ENCODE data around the gene PRR15L.
A peak's percentile ranks its signal among the peaks of the same experiment; 100 is the strongest.

PRR15L gene

DNA sequence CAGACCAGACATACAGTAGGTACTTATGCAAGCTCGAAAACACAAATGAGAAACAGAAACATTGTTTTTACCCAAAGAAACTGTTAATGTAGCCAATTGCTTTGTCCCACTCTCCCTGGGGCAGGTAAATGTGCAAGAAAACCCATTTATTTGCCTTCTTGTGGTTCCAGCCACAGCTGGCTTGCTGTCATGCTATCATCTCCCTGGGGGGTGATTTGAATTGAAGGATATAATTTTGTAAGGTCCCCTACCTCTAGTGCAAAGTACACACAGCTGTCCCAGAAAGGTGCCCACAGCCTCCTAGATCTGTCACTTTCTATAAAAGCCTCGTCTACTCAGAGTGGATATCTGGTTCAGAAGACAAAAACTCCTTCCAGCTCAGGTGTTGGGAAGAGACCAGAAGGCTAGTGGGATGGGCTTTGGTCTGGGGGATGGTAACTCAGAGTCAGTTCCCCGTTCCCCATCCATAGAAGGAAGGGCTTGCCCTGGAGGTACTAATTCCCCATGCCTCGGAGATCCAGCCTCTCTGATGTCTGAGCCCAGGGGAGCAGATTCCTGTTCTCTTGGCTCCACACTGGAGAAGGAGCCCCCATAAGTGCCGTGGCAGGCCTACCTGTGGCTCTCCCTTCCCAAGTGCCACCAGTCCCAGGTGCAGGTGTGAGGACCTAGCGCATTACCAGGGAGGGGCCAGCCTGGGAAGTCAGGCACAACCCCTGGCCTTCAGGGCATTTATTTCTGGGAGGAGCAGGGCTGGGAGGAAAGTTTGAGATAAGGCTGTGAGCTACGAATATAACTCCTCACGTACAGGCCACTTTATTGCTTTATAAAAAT is 2.4 kb upstream of the PRR15L start:
- DNase-seq (ENCODE audit: low read depth): no peak

DNA sequence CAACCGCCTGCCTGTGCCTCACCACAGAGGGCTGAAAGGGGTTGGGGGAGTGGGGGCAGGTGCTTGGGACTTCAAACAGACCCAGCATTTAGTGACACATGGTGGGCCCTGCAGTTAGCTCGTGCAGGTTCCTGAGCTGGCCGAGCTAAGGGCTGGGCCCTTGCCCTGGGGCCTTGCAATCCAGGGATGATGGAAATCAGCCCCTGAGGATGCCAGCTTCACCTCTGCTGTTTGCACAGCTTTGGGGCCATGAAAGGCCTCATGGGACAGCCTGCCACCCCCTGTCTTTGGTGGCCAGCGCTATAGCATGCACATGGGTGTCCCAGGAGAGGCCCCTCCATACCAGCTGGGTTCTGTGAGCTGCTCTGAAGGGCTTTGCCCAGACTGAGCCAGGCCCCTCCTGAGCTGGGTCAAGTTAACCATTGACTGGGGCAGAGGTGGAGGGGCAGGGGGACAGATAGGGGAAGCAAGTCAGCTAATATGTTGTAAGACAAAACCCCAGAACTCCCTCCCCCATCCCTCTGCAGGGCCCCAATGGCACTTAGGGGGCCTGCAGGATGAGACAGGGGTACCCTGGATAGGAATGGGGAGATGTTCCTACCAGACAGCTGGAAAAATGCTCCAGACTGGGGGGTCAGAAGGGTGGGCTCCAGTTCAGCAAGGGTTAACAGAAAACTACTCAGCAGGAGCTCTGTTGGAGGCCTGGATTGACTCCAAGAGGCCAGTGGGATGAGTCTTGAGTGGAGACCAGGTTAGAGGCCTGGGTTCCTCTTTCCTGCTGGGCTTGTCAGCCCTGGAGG is 692 bp downstream of the PRR15L start:
- DNase-seq (ENCODE audit: low read depth): no peak

DNA sequence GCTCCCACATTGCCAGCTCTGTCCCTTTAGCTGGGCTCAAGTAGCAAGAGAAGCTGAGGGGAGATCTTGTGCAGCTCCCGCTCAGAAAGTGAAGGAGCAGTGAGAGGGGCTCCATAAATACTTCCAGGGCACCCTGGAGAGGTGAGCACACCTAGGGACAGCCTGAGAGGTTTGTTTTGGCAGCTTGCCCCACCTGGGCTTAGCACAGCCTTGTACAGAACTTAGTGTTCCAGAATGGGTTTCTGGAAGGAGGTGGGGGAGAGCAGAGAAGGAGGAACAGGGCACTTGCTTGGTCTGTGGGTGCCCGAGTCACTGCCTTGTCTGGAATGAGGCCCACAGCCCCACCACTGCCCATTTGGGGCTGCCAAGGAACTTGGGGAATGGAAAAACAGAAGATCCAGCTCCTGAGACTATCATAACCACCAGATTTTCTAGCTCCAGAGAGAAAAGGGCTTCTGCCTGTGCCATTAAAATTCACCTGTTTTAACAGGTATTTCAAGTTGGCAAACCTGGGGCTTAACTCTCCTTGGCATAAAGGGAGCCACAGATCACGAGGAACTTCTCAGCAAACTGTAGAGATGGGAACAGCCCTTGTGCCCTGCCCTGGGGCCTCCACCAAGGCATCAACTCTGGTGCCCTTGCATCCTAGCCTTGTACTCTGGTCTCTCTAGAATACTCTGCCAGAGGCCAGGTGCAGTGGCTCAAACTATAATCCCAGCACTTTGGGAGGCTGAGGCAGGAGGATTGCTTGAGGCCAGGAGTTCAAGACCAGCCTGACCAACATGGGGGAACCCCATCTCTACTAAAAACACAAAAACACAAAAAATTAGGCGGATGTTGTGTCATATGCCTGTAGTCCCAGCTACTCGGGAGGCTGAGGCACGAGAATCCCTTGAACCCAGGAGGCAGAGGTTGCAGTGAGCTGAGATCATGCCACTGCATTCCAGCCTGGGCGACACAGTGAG is 1.9 kb downstream of the PRR15L start:
- no peak for DNase-seq (ENCODE audit: low read depth)

DNA sequence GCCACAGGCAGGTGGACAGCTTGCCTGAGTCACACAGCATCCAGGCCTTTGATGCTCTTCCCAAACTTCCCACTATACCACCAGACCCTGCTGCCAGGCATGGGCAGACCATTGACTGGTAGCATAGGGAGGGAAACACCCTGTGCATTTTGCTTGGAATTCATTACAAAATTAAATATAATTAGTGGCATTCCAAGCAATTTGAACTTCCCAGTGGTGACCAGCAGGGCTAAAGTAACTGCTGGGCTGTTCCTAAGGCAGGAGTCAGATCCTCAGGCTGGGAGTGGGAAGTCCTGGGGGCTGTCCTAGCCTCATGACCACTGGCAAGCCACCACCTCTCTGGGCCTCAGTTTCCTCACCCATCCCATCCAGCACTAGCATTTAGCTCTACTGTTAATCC is 3.8 kb downstream of the PRR15L start:
- DNase-seq (ENCODE audit: low read depth): no peak

DNA sequence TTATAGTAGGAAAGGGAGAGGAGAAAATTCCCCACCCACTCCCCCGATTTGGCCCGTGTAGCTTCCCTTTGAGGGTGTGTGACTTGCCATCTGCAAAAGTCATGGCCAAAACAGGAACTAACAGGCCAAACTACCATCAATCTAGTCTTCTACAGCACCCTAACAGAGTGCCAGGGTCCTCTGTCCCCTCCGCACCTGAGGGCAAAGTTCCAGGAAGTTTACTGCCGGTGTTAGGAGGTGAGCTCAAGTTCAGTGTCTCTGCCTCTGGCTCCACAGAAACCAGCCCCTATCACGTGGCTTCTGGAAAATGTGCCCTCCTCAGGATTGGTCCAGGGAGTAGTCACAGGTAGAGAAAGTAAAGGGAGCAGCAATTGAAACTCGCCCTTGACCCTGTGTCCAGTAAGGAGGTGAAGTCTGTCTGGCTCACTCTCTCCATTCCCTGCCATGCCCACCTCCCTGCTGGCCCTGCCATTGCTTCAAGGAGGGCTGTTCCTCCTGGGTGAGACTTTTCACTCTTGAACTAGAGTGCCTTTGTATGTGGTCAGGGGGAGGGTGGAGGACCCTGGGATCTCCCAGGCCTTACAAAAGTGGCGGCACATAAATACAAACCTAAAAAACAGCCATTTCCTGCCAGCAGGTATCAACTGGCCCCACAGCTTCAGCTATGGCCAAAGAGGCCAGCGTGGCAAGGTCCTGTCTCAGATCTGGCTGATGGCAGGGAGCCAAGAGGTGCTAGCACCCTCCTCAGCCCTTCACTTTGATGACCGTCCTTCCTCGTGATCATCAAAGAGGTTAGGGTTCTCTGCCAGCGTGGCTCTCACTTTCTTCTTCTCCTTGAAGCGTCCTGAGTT is 5.3 kb downstream of the PRR15L start:
- DNase-seq (ENCODE audit: low read depth): no peak

DNA sequence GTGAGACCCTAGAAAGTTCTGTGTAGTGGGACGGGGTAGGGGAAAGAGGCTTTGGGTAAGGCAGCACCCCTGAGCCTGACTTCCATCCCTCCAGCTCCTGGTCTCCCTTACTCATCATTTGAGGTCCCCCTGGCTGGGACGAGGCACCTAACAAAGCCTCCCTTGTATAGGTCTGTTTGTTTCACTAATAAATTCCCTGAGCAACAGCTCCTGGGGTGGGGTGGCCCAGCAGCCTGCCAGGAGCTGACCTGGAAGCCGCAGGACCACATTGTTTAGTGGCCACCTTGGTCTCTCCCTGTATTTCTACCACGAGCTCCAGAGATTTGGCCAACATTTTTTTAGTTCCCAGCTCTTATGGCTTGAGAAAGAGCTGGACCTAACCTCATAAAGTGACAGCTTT is 7.2 kb downstream of the PRR15L start:
- no peak for DNase-seq (ENCODE audit: low read depth)

DNA sequence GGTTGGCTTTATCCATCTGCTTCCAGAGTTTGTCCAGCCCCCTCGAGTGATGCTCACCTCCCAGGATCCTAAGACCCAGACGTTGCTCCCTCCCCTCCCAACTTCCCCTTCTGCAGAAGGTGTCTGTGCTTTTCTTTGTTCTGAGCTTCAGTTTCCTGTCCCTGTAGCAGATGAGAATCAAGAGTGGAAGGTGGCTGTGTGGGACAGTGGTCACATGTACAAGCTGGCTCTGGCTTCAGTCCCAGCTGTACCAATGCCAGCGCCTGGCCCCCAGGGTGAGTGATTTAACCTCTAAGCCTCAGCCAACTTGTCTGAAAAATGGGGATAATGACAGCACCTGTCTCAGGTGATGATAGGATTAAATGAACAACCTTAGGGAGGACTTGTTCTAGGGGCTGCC is 7.7 kb downstream of the PRR15L start:
- DNase-seq (ENCODE audit: low read depth): no peak

DNA sequence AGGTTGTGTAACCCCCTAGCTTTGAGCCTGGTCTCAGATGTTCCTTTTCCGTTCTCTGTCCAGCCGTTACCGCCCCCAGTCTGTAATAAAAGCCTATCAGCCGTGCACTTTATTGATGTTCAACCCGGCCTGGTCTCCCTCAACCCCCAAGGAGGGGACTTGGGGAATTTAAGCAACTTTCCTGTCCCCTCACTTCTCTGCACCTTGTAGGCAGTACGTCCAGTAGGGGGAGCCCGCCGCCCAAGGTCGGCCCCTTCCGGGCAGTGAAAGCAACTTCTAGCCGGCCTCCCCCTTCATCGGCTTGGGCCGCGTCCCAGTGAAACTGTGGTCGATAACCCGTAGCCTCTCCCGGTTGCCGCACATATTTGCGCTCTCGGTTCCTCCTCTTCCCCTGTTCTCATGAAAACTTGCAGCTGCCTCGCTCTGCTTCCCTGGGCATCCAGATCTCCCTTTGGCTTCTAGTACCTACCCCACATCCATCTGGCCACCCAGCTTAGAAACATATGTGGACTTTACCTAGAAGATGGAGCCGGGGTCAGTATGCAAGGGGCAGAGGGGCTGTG is 8.4 kb downstream of the PRR15L start:
- peak; percentile 67 for DNase-seq (ENCODE audit: low read depth)

DNA sequence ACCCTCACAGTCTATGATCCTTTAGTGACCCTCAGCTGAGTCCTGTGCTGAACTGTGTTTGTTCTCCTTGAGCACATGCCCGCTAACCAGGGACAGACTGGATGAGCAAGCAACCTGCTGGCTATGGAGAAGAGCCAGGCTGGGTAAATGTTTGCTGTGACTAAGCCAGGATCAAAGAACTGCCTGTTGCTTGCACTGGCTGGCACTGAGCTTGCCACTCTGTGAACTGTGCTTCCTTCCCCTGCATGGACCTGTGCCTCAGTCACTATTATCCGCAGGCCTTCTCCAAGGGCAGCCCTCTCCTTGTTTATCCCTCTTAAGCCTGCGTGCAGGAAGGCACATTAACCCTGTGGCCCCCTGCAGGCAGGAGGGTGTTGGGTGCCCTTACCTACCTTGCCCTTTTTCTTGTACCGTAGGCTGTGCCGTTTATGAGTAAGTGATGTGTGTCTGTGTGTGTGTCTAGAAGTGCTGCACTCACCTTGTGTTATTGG is 8.9 kb downstream of the PRR15L start:
- DNase-seq (ENCODE audit: low read depth): no peak

DNA sequence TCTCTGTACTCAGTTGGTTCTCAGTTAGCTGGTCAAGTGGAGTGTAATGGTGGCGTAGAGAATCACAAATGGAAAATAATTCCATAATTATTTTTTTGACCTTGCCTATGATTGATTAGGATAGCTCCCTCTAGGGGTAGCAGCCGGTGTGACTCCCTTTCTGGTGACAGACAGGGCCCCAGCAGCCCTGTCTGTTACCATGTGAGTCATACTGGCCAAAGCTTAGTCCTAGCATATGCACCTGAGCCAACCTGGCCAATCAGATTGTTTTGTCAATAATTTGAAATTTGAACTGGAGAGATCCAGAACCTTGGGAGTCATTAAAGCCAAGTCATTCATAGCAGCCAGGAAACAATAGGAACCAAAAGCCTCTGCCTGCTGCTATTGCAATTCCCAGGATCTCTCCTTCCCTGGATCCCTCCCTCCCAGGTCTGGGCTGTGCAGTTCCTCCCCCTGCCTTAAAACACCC is 10.7 kb downstream of the PRR15L start:
- DNase-seq (ENCODE audit: low read depth): peak; percentile 57

DNA sequence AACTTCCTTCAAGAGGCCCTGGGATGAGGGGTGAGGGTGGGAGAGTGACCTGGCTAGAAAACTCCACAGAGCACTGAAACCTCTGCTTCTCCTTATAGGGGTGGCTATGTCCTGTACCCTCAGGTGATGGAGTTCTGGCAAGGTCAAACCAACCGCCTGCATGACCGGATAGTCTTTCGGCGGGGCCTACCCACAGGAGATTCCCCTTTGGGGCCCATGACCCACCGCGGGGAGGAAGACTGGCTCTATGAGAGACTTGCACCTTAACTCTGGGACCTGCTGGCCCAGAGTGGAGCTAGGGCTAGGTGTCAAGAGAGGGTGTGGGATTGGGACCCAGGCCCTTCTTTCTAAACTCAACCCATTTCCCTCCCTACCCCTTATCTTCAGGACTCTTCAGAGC is 11.2 kb downstream of the PRR15L start:
- DNase-seq (ENCODE audit: low read depth): no peak

DNA sequence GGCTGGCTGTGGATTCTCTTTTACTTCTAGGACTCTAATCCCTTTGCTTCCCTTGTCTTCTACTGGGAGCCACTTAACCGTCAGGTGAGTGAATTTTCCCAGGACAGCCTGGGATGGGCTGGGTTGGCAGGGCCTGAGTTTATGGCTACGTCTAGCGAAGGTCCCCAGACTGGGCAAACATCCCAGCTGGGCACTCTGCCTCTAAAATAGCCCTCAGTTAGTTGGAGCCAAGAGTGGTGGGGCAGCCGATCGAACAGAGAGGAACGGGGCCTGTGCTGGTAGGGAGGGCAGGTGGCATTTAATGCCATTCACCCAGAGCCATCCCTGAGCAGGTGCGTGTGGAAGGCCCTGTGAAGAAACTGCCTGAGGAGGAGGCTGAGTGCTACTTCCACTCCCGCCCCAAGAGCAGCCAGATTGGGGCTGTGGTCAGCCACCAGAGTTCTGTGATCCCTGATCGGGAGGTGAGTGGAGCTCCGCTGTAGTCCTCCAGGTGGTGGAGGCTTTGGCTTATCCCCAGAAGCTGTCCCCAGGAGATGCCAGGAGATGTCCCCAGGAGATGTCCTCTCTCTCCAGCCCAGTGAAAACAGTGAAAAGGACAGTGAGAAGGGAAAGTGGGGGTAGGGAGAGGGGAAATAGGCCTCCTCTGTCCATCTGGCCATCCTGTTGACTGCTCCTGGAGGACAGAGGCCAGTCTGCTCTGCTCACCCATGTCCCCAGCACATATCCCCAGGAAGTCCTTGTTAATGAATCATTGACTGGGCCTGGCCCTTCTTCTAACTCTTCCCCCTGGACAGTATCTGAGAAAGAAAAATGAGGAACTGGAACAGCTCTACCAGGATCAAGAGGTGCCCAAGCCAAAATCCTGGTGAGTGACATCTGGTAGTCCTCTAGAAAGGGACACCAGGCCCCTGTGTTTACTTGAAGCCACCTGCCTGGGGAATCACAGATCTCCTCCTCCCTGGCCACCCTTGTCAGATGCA is 11.9 kb downstream of the PRR15L start:
- no peak for DNase-seq (ENCODE audit: low read depth)

DNA sequence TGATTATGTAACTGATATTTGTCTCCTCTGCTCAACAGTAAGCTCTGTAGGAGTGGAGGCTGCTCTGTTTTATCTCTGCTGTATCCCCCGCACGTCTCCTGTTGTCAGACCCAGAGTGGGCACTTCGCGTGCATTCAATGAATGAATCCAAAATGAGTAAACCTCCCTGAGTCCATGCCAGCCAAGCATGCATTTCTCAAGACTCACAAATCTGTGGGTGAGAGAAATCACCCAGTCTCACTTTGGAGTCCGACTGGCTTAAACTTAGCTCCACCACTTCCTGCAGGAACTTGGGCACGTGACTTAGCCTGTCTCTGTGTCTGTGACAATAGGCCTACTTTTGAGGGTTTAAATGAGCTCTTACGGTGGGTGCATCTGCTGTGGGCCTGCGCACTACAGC is 12.6 kb downstream of the PRR15L start:
- no peak for DNase-seq (ENCODE audit: low read depth)

DNA sequence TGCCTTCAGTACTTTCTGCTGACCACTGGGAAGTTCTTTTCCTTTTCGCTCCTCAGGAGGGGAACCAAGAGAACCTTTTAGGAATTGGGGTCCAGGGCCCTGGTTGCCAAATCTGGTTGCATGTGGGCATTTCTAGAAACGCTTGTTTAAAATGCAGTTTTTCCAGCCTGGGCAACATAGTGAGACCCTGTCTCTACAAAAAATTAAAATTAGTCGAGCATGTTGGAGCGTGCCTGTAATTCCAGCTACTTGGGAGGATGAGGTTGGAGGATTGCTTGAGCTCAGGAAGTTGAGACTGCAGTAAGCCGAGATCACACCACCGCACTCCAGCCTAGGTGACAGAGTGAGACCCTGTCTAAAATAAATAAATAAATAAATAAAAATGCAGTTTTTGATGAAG is 15.1 kb downstream of the PRR15L start:
- DNase-seq (ENCODE audit: low read depth): no peak

DNA sequence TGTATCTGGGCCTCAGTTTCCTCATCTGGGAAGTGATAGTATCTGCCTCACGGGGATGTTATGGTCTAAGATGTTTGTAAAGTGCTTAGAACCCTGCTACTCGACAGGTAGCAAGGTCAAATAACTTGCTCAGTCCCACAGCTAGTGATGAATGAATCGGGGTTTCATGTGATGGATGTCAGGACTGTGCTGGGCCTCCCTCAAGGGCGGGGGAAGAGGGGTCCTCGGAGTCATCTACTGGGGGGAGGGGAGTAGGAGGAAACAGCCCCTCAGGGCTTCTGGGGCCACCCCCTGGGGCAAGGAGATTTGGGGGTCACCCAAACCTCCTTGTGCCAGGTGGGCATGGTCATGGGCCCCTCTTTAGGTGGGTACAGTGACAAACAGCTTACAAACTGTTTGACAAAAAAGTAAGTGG is 15.6 kb downstream of the PRR15L start:
- no peak for DNase-seq (ENCODE audit: low read depth)

DNA sequence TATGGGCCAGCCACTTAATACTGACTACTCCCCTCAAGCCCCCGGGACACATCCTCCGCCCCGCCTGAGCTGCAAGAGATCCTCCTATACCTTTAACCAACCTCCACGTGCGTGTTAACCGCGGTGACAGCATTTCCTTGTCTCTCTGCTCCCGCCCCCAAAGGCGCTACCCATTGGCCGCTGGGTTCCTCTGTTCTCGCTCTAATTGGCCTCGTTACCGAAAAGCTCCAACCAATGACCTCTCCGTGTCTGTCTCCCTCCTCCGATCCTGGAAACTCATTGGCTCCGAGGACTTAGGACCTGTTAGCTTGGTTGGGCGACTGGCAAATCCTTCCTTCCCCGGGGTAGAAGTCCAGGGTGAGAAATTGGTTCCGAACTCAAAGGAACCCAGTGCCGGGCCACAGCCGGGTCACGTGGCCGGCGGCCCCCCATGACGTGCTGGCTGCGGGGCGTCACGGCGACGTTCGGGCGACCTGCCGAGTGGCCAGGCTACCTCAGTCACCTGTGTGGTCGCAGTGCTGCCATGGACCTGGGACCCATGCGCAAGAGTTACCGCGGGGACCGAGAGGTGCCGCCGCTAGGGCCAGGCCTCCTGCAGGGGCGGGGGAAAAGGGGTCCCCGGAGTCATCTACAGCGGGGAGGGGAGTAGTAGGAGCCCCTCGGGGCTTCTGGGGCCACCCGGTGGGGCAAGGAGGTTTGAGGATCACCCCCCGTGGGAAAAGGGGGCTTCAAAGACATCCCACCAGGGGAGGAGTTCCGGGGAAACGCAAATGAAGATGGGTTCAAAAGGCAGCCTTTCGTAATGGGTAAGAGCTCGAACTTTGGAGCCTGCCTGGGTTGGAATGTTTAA is 16.2 kb downstream of the PRR15L start, which contains the start of gene PNPO:
Gene PNPO, plus strand, starts transcription at position 326 of the 850 bp plus-strand sequence. Its CDS starts 105 bp downstream, at position 431.
- DNase-seq (ENCODE audit: low read depth): peak; percentile 87

DNA sequence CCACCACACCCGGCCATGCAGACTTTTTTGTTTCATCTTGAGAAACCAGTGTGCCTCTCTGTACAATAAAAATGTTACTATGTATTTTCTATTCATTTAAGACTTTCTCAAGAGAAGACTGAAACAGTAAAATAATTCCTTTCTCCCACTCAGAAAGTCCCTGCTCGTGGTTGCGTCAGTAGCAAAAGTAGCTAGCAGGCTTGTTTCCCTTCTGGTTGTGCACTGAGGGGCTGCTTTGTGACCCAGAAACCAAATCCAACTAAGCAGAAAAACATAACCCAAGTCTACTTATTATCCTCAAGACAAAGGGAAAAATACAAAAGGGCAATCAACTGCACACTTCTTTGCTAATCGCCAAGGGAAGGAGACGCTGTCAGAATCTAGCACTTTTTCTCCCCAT is 19.7 kb downstream of the PRR15L start:
- DNase-seq (ENCODE audit: low read depth): no peak

DNA sequence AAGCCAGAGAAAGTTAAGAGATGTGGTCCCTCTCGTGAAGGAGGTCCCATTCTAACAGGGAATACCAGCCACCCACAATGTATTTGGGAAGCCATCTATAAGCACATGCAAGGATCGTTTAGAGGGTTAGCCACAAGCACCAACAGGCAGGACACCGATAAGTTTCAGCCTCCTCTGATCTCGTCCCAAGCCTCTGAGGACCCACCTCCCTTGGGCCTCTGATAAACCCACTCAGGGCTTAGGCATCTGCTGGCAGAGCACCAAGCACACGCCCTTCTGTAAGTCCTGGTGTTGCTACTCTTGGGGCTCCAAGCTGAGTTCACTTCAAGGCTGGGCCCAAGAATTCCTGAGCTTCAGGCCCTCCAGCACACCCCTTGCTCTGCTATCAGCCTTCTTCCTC is 21.7 kb downstream of the PRR15L start:
- no peak for DNase-seq (ENCODE audit: low read depth)
